Astrocyte (in vitro differentiated cells and primary cell): ENCODE results near the gene LHX2.

Source experiments
- EZH2 ChIP-seq: IDR thresholded peaks from 2 replicates; pipeline ENCODE4 v1.6.1; 2012; ENCODE audit warnings: mild to moderate bottlenecking, low read length, inconsistent platforms; ENCODE audit not compliant: insufficient read depth
- TF ChIP-seq, protein P1 (sequence below): IDR thresholded peaks from 2 replicates; pipeline ENCODE4 v1.5.1; 2011; ENCODE audit warnings: low read depth, mild to moderate bottlenecking, inconsistent platforms, low read length, moderate library complexity; ENCODE audit not compliant: insufficient read depth

DNA sequence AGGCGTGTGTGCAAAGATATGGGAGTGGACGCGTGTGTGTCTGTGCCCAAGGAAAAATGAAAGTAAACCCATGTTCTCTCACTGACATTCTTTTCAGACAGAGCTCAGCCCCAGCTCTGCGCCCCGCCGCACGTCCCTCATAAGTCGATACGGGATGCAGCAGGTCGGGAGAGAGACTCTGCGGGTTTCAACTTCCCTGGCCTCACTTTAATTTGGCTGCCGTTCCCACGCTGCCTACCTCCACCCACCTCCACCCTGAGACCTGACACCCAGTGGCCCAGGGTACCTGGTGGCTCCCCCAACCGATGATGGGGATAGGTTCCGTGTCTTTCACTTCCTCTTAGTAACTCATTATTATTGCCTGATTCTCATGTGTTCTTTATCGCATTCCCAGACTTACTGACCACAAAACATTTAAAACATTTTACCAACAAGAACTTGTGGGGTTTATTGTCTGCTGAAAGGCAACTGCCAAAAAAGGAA is 19.4 kb downstream of the LHX2 start:
- TF ChIP-seq EZH2: no peak
- TF ChIP-seq, protein P1, sequence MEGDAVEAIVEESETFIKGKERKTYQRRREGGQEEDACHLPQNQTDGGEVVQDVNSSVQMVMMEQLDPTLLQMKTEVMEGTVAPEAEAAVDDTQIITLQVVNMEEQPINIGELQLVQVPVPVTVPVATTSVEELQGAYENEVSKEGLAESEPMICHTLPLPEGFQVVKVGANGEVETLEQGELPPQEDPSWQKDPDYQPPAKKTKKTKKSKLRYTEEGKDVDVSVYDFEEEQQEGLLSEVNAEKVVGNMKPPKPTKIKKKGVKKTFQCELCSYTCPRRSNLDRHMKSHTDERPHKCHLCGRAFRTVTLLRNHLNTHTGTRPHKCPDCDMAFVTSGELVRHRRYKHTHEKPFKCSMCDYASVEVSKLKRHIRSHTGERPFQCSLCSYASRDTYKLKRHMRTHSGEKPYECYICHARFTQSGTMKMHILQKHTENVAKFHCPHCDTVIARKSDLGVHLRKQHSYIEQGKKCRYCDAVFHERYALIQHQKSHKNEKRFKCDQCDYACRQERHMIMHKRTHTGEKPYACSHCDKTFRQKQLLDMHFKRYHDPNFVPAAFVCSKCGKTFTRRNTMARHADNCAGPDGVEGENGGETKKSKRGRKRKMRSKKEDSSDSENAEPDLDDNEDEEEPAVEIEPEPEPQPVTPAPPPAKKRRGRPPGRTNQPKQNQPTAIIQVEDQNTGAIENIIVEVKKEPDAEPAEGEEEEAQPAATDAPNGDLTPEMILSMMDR: no peak
